GOT3 (cell line): ENCODE results near the gene TCAIM.
"Not testable (repeated sequence)": the region's sequence is repeated elsewhere in the genome, so short reads cannot be mapped to it uniquely, and the experiment has no call there.

Experiments used
- DNase-seq: peaks from one replicate; lab custom pipeline; 2025; ENCODE audit warnings: mixed read lengths; lab: John Stamatoyannopoulos, UW

Gene TCAIM

DNA sequence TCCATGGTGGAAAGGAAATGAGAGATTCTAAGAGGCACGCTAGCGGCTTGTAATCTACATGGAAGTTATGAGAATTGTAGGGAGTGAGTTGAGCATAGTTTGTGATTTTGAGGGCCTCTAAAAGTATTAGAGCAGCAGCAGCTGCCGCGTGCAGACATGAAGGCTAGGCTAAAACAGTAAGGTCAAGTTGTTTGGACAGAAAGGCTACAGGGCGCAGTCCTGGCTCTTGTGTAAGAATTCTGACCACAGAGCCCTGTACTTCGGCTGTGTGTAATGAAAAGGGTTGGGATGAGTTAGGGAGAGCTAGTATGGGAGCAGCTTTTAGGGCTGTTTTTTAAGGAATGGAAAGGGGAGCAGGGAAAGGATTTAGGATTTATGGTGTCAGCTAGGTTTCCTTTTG, 8.0 kb downstream of the TCAIM start:
- DNase-seq = not testable (repeated sequence)

DNA sequence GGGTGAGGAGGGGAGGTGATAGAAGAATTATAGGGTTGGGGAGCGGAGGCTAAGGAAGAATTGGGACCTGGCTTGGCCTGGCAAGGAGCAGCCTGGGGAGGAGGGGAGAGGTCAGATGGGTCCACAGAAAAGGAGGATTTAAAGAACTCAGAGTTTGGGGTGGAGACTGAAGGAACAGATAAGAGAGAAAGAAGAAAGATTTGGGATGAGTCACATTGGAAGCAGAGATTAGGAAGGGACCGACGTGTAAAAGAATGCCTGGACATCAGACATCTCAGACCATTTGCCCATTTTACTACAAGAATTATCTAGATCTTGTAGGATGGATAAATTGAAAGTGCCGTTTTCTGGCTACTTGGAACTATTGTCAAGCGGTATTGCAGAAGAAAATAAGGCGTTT, 10.4 kb downstream of the TCAIM start:
- DNase-seq = no peak

DNA sequence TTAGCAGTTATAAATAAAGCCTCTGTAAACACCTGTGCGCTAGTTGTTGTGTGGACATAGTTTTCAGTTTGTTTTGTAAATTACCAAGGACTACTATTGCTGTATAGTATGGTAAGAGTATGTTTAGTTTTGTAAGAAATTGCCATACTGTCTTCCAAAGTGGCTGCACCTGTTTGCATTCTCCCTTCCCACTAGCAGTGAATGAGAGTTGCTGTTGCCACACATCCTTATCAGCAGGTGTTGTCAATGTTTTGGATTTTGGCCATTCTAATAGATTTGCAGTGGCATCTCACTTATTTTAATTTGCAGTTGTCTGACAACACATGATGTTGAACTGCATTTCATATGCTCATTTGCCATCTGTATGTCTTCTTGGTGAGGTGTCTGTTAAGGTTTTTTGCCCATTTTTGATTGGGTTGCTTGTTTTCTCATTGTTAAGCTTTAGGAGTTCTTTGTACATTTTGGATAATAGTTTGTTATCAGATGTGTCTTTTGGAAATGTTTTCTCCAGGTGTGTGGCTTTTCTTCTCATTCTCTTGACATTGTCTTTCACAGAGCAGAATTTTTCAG, 14.9 kb downstream of the TCAIM start:
- DNase-seq = no peak

DNA sequence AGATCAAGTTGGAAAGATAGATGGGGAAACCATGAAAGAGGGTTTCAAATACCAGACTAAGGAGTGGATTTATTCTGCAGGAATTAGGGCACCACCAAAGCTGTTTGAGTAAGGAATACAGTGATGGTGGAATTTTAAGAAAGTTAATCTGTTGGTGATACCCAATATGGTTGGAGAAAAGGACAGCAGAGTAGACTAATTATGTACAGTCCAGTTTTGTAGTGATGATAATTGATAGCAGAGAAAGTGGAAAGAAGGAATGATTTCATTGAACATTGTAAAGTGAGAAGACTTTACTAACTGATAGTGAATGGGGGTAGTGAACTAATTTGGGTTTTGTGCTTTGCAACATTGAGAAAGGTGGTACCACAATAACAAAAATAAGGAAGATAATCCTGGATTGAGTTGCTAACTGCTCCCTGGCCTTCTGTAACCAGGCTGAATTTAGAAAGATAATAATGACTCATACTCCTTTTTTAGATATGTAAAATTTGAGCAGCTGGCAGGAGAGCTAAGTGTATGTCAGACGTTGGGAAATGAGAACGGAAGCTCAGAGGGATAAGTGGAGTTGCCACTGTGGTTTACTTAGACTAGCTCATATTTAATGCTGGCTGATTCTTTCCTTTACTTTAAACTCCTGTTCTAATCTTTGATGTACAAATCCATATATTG, 16.9 kb downstream of the TCAIM start:
- DNase-seq = no peak

DNA sequence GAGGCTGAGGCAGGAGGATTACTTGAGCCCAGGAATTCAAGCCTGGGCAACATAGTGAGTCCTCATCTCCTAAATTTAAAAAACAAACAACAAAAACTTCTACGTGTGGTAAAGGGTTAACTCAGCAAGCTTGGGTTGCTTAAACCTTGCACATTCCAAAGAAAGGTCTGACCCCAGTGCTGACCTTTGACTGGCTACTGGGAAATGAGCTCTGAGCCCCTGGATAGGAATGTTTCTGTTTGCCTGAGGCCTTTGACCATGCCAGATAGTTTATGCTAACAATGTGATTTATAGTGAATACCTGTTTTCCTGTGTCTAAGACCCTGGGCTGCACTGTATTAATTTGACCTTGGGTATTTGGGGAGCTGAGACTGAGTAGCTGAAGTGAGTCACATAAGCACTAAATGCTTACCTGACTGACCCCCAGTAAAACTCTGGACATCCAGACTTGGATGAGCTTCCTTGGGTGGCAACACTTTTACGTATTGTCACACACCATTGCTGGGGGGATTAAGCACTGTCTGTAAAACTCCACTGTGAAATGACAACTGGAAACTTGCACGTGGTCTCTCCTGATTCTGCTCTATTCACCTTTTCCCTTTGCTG, 20.7 kb downstream of the TCAIM start:
- DNase-seq = no peak

DNA sequence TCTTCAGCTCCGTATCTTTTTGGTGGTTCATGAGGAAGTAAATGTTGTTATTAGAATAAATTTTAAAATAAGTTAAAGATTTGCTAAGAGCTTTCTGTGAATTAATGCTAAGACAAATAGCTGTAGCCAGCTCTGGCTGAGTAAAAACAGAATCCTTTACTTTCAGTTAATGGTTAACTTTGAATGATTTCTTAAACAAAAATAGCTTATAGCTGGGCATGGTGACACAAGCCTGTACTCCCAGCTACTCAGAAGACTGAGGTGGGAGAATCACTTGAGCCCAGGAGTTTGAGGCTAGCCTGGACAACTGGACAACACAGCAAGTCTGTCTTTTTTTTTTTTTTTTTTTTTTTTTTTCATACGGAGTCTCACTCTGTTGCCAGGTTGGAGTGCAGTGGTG, 25.0 kb downstream of the TCAIM start:
- no peak for DNase-seq

DNA sequence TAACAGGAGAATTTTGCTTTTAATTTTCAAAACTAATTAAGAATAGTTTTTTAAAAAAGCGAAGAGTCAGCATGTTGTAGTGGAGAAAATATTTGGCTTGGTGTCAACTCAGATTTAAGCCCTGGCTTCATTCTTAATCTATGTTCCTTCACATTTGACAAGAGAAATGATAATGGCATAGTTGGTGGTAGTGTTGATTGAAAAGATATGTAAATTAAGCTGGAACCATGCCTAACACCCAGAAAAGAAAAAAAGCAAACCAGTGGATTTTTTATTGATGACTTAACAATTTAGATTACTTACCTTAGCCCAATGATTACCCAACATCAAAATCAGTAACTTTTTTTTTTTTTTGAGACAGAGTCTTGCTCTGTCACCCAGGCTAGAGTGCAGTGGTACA, 27.4 kb downstream of the TCAIM start:
- no peak for DNase-seq

DNA sequence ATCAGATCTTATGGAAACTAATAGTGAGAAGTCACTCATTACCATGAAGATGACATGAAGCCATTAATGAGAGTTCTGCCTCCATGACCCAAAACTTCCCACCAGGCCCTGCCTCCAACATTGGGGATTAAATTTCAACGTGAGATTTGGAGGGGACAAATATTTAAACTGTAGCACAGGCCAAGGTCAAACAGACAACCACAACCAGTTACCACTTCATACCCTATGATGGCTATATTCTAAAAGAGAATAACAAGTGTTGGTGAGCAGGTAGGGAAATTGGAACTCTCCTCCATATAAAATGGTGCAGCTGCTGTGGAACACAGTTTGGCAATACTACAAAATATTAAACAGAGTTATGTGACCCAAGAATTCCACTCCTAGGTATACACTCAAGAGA, 36.9 kb downstream of the TCAIM start:
- DNase-seq = no peak

DNA sequence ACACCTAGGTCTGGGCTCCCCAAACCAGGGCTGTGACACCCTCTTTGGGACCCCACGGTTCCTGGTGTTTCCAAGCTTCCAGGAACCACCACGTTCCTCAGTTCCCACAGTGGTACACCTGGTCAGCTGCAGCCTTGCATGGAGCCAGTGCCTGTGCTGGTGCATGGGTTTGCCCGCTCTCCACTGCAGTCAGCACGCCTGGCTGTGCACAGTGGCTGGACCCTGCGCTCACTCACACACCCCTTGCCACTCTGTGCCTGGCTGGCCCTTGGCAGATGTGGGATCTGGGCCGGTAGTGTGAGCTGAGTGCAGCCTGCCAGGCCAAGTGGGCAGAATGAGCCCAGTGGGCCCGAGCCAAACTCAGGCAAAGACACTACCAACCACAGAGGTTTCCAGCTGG, 48.8 kb downstream of the TCAIM start:
- DNase-seq = no peak

DNA sequence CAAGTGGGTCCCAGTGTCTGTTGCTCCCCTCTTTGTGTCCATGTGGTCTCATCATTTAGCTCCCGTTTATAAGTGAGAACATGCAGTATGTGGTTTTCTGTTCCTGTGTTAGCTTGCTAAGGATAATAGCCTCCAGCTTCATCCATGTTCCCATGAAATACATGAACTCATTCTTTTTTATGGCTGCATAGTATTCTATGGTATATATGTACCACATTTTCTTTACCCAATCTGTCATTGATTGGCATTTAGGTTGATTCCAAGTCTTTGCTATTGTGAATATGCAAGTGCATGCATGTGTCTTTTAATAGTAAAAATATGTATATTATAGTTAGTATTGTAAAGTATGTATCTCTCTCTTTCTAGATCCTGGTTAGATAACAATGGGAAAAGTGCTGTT, 53.9 kb downstream of the TCAIM start:
- DNase-seq = no peak

DNA sequence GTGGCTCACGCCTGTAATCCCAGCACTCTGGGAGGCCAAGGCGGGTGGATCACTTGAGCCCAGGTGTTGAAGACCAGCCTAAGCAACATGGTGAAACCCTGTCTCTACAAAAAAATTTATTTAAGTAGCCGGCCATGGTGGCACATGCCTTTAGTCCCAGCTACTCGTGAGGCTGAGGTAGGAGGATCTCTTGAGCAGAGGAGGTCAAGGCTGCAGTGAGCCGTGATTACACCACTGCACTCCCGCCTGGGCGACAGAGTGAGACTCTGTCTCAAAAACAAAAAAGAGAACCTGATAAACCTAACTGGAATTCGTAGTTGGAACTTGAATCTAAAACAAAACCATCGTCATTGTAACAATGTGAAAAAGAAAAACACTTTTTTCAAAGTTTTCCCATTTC, 57.1 kb downstream of the TCAIM start:
- DNase-seq = no peak

DNA sequence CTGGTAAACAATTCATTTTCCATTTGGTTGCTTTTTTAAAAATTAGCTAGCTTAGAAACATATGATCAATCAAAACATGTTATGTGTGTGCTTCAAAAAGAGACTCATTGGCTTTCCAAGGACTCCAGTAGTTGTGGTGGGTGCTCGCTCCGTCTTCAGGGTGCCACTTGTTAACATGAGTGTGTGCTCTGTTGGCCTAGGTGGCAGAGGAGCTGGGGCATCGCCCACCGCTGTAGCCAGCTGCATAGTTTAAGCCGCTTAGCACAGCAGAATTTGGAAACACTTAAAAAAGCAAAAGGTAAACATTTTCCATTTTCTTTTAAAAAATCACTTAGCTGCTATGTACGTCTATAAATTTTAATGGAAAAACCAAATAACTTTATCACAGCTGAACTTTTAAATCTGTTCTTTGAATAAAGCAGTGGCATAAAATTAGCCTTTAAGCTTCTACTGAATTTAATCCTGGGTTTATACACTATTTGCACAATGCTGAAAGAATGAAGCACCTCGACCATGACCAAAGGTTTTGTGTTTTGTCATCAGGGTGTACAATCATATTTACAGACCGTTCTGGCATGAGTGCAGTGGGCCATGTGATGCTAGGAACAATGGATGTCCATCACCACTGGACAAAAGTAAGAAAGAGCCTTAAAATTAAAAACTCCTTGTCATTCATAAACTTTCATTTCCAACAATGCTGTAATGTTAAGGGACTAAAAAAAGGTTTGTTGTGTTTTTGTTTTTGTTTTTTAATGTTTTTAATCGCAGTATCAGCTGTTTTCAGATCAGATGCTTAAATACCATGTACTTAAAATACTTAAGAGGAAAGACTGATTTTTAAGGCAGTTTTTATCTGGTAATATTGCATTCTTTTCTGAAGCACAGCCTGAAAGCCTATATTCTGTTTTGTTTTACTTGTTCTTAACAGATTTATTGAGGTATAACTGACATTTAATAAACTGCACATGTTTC, 57.9 kb downstream of the TCAIM start:
- DNase-seq = no peak

DNA sequence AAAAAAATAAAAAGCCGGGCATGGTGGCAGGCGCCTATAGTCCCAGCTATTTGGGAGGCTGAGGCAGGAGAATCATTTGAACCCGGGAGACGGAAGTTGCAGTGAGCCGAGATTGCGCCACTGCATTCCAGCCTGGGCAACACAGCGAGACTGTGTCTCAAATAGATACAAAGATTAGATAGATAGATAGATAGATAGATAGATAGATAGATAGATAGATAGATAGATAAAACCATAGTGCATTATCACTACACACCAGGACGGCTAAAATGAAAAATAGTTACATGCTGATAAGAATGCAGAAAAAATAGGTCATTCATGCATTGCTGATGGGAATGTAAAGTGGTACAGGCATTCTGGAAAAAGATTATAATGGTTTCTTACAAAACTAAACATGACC, 59.7 kb downstream of the TCAIM start:
- not testable (repeated sequence) for DNase-seq

DNA sequence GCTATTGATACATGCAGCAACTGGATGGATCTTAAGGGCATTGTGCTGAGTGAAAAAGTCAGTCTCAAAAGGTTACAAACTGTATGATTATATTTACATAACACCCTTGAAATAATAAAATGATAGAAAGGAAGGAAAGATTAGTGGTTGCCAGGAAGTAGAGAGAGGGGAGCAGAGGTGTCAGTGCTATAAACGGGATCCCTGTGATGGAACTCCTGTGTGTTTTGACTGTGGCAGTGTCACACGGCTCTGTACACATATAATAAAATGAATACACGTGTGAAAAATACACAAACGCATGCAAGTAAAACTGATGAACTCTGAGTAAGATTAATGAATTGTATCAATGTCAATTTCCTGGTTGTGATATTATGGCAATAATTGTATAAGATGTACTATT, 60.3 kb downstream of the TCAIM start:
- DNase-seq = no peak

DNA sequence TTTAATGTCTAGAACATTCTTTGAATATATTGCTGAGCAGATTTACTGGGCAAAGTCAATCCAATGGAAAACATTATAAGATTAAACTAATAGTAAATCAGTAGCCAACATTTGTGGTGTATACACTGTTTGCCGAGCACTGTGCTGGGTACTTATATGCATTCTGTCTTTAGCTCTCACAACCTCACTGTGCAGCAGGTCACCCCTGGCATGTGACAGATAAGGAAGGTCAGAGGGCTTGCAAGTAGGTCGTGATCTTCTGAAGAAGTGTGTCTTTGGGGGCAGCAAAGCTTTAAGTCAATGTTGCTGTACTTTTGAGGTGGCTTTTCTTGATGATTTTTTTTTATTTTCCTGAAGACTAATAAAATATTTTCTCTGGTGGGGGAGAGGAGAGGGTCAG, 62.2 kb downstream of the TCAIM start:
- no peak for DNase-seq

DNA sequence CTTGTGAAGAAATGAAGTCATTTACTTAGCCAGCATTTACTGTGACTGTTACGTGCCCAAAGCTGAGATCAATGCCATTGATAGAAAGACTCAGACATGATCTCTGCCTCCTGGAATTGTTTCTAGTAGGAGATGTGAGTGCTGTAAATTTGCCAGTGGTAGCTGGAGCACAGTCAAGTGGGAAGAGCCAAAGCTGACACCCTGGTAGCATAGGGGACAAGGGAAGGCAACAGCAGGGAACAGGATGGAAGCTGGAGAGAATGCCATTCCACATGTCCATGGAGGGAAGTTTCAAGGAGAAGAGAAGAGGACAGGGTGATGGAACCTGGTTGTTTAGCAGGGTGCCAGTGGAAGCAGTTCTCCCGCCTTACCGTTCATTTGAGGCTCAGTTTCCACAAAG, 64.0 kb downstream of the TCAIM start:
- no peak for DNase-seq

DNA sequence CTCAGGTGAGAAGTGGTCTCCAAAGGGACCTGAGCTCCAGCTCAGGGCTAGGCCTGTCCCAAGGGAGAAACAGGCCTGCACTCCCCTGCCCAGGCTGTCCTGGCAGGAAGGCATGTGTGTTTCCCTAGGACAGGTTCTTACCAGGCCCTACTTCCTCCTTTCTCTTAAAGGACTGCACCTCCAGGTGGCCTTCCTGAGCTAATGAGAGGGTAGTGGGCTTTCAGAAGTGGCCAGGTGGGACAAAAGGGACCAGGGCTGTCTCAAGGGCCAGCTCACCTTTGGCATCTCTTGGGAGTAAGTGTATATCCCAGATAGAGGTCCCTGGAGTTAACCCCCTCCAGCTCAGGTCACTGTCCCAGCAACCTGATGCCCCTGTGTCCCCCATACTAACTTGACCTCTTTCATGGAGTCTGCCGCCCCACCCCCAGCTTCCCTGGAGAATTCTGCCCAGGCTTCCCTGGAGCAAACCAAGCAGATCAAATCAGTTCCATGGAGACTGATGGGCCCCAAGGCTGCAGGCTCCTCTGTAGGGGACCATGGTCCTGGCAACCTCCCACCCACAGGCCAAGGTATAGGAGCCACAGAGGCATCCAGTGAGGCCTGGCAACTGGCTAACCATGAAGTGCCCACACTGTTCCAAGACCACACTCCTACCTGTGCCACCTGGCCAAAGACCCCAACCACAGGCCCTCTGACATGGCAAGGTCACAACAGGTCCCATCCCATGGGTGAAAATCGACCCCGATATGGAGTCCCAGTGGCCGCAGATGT, 71.3 kb downstream of the TCAIM start:
- no peak for DNase-seq

DNA sequence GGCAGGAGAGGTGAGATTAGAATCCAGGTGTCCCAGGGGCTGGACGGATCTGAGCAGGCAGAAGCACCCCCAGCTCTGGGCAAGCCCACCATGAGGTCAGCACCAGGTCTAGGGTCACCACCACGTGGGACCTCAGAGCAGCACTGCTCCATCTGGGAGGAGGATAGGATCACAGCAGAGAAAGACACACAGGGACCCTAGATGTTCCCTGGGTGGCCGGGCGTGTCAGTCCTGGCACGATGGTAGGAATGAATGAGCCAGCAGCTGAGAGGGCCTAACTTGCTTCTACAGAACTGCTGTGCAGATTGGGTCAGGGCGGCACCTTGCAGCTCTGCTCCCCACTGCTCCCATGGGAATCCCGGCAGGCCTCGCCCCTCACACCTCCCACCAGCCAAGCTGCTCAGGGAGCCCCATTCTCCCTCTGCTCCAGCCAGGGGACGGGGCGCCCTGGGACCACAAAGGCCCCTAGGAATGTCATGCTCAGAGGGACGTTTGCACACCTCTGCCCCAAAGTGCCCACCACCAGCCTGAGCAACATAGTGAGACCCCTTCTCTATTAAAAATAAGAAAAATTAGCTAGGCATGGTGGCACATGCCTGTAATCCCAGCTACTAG, 72.6 kb downstream of the TCAIM start:
- DNase-seq = no peak

DNA sequence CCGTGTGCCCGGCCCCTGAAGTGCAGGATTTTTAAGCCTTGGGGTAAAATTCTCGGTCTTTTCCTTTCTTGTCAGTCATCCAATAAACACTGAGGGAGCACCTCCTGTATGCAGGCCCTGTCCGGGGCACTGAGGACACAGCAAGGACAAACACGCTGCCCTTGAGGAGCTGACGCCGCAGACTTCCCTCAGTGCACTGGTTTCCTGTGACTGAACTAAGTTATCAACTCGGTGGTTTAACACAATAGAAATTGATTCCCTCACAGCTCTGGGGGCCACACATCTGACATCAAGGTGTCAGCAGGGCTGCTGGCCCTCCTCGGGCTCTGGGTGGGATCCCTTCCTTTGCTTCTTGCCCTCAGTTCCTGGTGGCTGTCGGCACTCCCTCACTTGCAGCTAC, 73.8 kb downstream of the TCAIM start:
- DNase-seq = no peak

DNA sequence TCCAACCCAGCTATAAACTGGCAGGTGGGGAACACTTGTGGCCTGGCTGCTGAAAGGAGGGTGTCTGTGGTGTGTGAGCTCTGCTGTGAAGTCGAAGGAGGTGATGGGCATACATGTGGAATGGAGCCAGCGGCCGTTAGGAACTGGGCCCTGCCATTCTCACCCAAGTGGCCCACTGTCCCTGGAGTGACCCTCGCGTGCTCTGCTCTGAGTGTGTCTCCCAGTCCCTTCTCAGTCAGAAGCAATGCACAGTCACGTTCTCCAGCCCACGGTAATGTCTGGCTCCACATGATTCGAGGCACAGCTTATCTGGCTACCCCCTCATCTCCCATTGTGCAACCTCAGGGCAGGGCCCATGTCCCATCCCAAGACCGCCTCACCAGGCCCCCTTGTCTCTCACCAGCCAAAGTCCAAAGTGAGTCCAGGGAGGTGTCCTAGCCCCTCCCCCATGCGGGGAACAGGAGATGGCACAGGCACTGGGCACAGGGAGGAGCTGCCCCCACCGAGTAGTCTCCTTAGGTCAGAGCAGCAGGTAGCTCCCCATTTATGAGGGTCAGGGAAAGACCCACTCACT, 76.0 kb downstream of the TCAIM start:
- no peak for DNase-seq

DNA sequence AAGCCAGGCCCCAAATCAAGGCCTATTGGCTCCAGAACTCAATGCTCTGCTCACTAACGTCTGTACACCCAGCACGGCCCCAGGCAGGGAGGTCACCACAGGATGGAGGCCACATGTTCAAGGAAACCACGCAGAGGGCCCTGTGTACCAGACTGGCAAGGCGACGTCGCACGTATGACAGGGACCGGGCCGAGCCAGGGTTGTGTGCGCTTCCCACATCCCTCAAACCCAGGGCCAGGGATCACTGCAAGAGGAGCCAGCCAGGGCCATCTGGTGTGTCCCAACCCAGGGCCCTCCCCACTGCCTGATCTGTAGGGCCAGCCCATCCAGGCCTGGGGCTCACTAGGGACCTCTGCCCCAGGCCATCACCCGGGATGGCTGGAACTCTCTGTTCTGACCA, 76.9 kb downstream of the TCAIM start:
- no peak for DNase-seq
